Choroid plexus epithelial cell (primary cell): ENCODE data around the gene SLC25A19.

ENCODE experiments used
- DNase-seq: peaks from one replicate; pipeline ENCODE4 v3.0.0-alpha.2; 2010; ENCODE audit warnings: low read depth
- H3K4me3 ChIP-seq: 2 replicates; pipeline ENCODE4 v1.5.1; 2011; ENCODE audit warnings: low read depth, mild to moderate bottlenecking, control low read depth, low read length, moderate library complexity
- CTCF ChIP-seq: conservative IDR thresholded peaks from 2 replicates; pipeline ENCODE4 v1.5.1; 2011; ENCODE audit warnings: low read depth, mild to moderate bottlenecking, control low read depth, inconsistent platforms, low read length, moderate library complexity

The SLC25A19 gene

GRCh38 chr17:75289115-75289831 is at the start of gene SLC25A19:
SLC25A19 (minus strand) TSS chr17:75289433; CDS start chr17:75286764, 2,669 bp downstream.
- DNase-seq: peak; percentile 100
- TF ChIP-seq CTCF: no peak
- peak within 1 kb of the TSS; percentile 91 for H3K4me3 ChIP-seq

- no peak overlapping the region for H3K4me3 ChIP-seq
- DNase-seq: no peak
- no peak for TF ChIP-seq CTCF
Measured at GRCh38 chr17:75338335-75338734, 49.1 kb upstream of the SLC25A19 start.

GRCh38 chr17:75335315-75335714 is 46.1 kb upstream of the SLC25A19 start:
- DNase-seq: no peak
- no peak for TF ChIP-seq CTCF
- no peak overlapping the region for H3K4me3 ChIP-seq

- H3K4me3 ChIP-seq: no peak overlapping the region
- no peak for TF ChIP-seq CTCF
- DNase-seq: no peak
Measured at GRCh38 chr17:75334723-75335122, 45.5 kb upstream of the SLC25A19 start.

GRCh38 chr17:75331671-75332070 is 42.4 kb upstream of the SLC25A19 start:
- no peak for DNase-seq
- no peak overlapping the region for H3K4me3 ChIP-seq
- no peak for TF ChIP-seq CTCF

- TF ChIP-seq CTCF: no peak
- H3K4me3 ChIP-seq: no peak overlapping the region
- no peak for DNase-seq
Measured at GRCh38 chr17:75327757-75328156, 38.5 kb upstream of the SLC25A19 start.

GRCh38 chr17:75326226-75326848 is 37.1 kb upstream of the SLC25A19 start:
- TF ChIP-seq CTCF: no peak
- H3K4me3 ChIP-seq: no peak overlapping the region
- DNase-seq: no peak
